COLO829 (cell line): ENCODE results near the gene HOXD10.

Experiments
- DNase-seq: peaks from one replicate; pipeline ENCODE4 v3.0.0; 2012; ENCODE audit warnings: low spot score

Gene HOXD10

DNA sequence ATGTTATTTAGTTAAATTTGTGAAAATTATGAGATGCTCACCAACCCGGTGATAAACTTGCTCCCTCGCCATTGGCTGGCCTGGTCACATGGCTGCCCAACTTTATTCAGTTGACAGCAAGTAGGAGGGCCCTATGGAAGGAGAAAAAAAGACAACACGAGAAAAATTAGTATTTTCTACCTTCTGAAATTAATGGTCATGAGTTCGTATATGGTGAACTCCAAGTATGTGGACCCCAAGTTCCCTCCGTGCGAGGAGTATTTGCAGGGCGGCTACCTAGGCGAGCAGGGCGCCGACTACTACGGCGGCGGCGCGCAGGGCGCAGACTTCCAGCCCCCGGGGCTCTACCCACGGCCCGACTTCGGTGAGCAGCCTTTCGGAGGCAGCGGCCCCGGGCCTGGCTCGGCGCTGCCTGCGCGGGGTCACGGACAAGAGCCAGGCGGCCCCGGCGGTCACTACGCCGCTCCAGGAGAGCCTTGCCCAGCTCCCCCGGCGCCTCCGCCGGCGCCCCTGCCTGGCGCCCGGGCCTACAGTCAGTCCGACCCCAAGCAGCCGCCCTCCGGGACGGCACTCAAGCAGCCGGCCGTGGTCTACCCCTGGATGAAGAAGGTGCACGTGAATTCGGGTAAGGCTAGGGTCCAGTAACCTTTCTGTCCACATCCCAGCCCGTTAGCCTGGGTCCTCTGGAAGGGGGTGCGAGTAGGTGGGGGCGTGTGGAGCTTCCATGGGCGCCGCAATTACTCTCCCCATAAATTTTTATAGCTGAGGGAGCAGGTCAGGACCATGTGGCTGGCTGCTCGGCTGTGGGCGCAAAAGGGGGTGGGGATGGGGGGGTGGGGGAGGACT lies 35.1 kb downstream of the HOXD10 start, which contains the start of gene HOXD4:
Gene HOXD4, plus strand, starts transcription at position 109 of the 846 bp plus-strand sequence. Its CDS starts 84 bp downstream, at position 193.
- DNase-seq = no peak

DNA sequence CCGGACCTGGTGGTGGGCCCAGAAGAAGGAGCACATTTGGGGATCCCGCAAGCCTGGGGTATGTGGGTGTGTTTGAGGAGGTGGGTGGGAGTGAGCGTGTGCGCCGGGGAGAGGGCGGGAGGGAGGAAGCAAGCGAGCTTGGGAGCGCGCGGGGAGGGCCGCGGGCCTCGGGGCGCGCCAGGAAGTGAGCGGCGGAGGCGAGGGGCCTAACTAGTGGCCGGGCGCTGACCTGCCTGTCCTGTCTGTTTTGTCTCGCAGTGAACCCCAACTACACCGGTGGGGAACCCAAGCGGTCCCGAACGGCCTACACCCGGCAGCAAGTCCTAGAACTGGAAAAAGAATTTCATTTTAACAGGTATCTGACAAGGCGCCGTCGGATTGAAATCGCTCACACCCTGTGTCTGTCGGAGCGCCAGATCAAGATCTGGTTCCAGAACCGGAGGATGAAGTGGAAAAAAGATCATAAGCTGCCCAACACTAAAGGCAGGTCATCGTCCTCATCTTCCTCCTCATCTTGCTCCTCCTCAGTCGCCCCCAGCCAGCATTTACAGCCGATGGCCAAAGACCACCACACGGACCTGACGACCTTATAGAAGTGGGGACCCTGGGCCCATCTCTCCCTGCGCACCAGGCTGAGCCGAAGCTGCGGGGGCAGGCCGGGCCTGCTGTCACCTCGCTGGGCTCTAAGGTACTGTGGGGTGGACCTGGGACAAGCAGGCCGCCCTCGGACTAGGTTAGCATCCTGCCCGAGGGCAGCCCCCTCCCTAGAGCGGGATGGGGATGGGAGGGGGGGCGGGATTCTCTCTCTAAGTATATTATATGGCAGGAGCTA lies 36.0 kb downstream of the HOXD10 start:
- DNase-seq = no peak

DNA sequence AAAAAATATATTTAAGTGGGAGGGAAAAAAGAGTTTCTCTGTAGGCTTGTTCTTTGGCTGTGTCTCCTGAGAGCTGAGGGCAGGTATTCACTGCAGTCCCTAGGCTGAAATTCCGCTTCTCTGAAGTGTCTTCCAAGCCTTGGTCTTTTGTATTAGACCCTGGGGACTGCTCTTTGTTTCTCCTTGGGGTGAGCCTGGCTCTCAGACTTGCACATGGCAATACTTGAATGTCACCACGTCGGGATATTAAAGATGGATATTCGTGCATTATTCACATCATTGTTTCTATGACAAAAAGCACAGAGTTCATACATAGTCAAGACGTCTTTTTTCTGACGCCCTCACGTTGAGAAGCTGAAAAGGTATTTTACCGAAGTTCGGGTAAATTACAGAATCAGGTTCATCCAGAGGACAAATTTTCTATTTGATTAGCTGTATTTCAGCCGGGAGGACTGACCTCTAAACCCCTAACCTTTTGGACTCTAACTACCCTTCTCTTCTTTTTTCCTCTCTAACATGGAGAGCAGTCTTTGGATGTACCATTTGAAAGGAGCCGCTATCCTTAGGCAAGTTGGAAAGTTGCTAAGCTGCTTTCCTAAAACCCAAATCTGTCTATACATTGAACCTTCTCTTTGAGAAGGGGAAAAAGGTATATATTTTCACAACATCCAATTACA lies 38.1 kb downstream of the HOXD10 start:
- DNase-seq = no peak

DNA sequence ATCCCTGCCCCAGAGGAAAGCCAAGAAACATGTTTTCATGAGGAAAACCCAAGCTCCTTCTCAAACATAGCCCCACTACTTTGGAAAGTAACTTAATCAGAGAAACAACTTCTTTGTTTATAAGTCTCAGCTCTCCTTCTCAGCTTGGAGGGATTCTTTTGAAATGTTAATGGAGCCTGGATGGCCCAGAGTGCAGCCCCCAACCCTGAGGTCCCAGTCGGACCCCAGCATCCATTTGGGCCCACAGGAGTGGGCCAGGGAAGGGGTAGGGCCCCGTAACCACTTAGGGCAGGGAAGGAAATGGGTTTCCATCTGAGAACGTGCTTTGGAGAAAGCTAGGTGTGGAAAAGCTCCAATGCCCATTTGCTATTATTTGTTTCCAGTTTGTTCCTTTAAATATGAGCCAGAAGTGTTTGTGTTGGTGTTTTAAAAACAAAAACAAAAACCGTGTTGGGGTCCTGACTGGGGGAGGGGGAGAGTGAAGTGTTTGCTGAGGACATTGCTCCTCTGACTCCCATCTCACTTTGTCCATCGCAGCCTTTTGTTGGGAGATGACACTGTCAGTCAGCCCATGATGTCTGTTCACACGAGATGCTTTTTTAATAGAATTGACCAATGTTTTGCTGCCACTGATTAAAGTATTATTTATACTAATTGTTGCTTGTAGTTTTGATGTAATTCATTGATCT lies 38.9 kb downstream of the HOXD10 start:
- DNase-seq = no peak

DNA sequence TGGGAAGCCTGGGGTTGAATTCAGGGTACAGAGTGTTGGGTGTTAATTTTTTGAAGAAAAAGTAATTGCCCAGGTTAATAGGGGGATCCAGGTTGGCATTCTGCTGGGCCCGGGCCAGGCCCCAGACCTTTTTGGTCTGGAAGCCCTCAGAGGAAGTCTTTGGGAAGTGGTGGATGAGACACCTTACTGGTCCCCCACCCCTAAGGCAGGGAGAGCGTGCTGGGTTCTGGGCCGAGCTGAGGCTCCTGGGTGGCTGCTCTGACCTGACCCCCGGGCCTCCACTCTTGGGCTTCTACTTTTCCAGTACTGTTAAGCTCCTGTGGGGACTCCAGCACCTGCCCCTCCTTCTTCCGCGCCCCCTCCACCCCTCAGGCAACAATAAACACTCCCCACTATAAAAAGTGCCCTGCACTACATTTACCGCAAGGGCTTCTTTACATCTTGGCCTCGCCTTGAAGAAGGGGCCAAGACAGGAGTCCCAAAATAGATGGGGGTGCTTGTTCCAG lies 39.8 kb downstream of the HOXD10 start:
- no peak for DNase-seq

DNA sequence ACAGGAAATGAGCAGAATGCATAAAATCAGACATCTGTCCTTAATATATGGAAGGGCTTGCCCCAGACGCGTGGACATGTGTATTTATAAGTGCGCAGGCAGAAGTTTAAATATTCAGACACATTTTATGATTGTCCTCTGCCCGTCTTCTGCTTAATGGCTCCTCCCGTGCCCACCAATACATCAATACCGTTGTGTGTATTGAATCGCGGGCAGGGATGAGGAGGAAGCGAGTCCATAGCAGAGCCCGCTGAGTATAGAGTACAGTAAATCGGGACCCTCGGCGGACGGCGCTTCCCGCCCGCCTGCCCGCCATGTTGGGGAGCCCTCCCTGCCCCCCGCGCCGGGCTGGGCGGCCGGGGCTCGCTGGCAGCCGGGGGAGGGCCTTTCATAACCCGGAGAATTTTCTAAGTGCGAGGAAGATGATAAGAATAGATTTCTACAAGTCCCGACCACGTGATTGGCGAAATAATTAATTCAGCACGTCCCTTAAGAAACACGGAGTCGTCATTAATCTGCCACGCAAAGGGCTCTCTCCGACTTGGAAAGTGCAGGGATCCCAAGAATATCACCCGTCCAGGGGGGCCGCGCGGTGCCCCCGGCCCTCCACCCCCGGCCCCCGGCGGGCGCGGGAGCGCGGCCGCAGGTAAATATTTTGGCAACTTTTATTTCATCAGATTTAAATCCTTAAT lies 40.4 kb downstream of the HOXD10 start, which contains the start of gene HOXD3:
Gene HOXD3, plus strand, starts transcription at position 501 of the 692 bp plus-strand sequence. CDS start 11,808 bp downstream, outside the sequence.
- DNase-seq = no peak

DNA sequence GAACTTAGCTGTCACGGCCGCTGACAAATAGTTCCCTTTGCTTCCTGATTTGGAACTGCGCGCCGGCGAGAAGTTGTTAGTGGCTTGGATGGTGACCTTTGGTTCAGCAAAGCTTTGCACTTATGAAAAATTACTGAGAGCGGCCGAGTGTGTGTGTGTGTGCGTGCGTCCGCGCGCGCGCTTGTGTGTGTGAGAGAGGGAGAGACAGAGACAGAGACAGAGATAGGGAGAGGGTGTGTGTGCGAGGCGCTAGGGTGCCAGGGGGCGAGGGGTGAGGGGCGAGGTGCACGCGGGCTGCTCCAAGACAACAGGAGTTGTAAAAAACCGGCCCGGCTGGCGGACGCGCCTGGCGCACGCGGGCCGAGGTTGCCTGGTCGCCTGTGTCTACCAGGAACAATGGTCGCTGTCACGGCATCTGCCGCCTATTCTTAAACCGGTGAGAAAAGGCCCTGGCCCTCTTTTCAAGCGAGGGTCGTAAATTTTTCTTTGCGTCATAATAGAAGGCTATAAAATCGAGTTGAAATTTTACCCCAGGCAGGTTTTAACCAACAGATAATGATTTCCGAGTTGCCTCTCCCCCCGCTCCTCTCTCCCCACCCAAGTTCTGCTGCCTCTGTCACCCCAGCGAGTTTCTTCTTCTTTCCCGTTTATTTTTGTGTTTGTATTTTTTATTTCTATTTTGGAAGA lies 41.1 kb downstream of the HOXD10 start:
- DNase-seq = no peak

DNA sequence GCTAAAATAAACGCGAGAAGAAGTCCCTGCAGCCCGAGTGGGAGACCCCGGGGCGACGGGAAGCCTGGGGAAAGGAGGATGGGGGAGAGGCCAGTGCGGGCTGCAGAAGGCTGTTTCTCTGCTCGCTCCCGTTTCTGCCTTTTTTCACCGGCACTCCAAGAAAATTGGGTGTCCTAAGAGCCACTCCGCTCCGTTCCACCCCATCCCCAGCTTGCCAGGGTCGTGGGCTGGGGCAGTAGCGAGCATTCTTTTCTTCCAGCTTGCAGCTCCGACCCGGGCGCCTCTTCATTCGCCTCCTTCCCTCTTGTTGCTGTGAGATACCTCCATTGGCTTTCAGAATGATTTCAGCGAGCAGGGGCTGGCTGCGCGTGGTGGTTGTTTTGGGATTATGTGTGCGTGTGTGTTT lies 41.6 kb downstream of the HOXD10 start:
- no peak for DNase-seq

DNA sequence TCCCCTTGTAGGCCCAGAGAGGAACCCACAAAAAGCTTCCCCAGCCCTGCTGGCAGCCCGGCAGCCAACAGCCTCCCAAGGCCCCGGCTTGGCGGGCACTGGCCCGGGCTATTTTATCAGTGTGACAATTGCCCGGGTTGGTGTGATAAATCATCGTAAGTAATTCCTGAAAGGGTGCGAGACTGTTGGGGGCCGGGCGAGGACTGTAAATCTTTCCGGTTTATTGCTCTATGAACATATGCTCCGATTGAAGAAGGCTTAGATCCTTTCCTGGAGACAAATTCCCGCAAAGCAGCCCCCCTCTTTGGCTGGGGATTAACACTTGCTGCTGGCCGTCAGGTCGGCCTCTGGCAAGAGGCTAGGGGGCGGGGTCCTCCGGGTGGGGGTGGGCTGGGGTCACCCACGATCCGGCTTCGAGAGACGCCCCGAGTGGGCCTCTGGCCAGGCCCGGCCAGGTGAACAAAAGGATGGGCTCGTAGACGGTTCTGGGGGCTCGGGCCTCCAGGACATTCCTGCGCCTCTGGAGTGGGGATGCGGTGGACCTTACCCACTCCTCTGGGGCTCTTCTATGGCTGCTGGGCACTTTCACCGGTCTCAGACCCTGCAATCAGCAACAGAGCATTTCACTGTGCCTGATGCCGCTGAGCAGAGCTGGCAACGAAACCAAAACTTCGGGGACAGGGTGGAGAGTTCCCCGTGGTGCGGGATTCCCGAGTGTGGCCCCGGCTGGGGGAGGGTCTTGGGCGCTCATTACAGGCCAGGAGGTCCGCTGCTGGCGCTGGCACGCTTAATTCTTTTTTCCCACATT lies 42.5 kb downstream of the HOXD10 start:
- DNase-seq = no peak

DNA sequence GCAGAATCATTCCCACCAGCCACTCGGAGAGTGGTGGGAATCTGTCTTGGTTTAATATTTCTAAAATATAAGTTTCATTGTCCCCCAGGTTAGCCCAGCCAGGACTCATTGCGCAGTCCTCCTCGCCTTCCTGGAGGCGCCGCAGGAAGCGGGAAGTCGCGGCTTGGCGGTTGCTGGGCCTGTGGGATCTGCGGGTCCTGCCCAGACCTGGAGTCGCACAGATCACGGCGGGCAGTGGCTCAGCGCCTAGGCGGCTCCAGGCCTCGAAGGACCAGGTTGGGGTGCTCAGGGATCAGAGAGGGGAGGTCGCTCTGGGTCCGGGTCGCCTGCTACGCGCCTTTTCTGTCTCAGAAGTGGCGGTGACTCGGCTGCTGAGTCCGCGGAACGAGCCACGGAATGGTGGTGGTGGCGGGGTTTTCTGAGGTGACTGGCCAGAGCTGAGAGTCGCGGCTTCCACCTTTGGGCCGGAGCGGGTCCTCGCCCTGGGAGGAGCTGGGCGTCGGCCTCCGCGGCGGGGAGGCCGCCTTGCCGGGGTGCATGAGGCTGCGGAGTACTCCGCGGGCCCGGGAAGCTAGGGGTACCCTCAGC lies 43.2 kb downstream of the HOXD10 start:
- DNase-seq = no peak

DNA sequence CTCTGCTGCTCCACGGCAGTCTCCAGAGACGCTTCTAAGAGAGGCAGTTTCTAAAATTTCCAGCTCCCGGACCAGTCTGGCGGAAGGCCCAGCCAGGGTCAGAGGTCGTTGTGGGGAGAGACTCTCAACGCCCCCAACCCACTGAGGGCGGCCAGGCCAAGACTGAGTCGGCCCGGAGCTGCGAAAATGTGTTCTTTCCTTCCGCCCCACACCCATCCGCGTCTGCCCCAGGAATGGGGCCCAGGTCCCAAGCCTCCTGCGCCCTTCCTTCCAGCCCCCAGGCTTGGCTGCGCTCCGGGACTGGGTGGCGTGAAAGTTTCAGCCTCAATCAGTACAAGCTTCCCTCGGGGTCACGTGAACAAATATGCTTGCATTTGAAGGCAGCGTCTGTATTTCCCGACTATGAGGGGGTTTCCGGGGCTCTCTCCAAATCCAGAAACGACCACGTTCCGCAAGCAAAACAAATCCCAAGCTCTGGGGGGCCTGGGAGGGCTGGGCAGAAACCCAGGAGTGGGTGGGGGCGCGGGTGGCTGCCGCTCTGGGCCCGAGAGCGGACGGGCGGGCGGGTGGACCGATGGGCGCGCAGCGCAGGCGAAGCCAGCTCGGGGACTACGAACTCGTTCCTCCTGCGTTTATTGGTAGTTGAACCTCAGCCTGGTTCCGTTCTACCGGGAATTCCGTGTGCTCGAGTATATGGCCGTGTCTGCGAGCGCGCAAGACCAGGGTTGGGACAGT lies 43.8 kb downstream of the HOXD10 start:
- no peak for DNase-seq

DNA sequence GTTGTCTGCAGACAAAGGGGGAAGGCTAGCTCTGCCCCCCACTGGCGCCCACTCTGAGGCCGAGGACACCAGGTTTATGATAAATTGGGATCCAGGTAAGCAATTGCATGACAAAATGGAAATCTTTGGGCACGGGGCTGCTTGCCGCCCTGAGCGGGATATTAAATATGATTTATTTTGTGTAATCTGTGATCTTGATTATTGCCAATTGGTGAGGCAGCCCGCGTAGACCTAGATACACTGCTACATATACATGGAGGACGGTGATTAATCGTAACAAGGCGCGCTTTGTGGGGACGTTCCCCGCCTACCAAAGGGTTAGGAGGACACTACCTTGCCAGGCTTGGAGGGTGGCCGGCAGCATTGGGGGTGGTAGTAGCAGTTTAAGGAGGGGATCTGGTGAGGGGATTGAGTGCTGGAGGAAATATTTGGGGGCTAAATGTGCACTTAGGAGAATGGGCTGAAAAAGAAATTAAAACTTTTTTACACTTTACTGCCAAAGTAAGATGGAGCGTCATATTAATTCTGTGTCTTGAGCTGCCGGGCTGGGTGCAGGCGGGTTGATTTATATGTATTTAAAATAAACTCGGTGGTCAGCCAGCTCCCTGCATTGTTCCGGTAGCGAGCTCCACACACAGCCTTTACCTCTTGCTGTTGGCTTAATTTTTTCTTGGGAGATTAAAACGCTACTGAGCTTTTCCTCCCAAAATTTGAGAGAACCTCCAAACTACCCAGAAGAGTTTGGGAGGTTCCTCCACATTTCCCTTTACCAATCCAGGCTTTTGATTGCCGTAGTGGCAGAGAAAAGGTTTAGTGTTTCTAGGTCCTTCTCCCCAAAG lies 44.6 kb downstream of the HOXD10 start:
- DNase-seq = no peak

DNA sequence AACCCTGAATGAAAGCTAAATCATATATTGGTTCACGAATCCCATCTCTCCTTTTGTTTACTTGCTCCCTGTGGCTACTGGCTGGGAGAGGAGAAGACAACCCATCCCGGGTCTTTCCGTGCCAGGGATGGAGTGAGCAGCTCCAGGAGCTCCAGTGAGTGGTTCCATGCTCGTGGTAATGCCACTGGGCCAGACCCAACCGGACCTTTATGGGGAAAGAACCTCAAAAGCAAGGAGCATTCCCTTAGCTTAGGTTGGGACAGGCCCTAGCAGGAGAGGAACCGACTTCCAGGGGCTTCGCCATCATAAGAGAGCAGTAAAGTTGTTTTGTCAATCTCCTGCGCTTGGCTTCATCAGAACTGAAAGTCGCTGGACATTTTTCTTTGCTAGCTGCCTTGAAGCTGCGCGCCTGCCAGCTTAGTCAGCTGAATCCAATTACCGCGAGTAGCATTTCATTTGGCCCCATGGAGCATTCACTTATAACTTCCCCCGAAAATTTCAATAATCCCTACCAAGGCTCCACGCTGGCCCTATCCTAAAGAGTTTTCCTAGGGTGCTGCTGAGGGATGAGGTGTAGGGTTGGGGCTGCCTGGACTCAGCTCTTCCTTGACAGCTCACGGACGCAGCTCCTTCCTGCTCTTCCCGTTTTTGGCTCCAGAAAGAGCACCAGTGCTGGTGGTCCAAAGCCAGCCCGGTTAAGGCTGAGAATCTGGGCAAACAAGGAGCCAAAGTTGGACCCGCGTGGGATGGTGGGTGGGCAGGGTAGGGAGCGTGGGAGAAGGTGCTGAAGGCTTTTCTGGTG lies 45.4 kb downstream of the HOXD10 start:
- no peak for DNase-seq

DNA sequence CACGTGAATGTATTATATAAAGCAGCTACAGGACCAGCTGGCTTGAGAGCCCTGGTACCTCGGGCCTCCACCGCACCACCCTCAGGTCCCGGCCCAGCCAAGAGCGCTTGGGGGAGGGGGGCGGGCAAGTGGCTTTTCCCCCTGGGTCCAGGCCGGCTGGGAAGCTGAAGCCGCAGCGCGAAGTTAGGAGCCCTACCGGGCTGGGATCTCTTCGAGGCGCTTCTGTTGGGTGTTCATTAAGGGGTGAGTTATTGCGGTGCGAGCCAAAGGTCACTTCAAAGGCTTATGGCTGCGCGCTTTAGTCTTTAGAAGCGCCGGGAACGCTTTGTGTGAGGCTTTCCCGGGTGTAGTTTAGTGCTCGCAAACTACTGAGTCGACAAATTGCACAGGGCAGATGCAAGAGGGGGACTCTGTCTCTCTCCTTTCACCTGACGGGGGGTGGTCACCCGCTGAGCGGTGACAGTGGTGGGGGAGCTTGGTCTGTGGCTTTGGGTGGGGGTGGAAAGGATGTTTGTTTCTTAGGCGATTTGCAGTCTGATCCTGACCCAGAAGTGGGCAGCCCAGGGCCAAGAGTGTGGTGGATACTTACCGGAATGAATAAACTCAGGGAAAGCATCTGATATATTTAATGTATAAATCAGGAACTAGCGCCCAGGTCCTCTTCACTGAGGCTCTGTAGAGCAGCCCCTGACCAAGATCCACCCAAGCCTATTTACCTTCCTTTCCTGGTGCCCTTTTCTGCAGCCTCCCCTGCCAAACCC lies 46.5 kb downstream of the HOXD10 start:
- DNase-seq = no peak

DNA sequence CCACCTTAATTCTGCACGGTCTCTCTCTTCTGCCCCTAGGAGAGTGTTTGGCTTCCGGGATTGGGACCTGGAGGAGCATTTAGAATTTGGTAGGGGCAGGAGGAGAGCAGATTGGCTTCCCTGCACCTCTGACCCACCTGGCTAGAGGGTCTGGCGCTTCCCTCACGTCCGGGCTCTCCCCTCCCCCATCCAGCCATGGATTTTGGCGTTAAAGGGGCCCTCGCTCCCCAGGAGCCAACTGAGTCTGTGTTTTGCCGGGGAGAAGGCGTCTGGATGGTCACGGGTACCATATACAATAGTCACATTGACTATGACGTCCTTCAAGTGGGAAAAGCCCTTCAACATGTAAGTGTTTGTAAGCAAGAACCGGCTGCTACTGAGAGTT lies 47.1 kb downstream of the HOXD10 start:
- DNase-seq = no peak

DNA sequence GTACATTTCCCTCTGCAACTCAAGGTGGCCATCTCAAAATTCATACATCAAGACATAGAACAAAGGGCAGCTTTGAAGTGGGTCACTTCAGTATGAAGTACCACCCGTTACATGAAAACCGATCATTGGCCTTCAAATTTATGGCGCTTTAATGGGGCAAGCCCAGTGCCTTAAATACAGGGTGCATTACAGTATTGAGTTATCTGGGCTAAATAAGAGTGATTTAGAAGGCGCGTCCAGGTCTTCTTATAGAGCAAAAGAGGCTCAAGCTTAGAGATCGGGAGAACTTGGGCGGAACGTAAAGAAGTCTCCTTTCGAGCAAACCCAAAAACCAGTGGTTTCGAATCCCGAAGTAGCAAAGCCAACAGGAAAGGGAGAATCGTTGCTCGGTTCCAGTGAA lies 47.6 kb downstream of the HOXD10 start:
- DNase-seq = no peak
